Epidermal melanocyte (primary cell): Measurements from ENCODE around the gene SMAD3.

ENCODE experiments used
- DNase-seq: peaks from one replicate; pipeline ENCODE4 v3.0.0; 2011; ENCODE audit warnings: low spot score; ENCODE audit not compliant: insufficient read length

SMAD3 gene

GRCh38 chr15:67227846-67228245 is 162.4 kb downstream of the SMAD3 start:
- no peak for DNase-seq

GRCh38 chr15:67228286-67228685 is 162.9 kb downstream of the SMAD3 start:
- DNase-seq, result no peak

- no peak for DNase-seq
These were observed 165.1 kb downstream of the SMAD3 start for GRCh38 chr15:67230504-67230903.

- DNase-seq, result no peak
These were observed 167.2 kb downstream of the SMAD3 start for GRCh38 chr15:67232591-67232990.

GRCh38 chr15:67240235-67241131 is 175.1 kb downstream of the SMAD3 start:
- DNase-seq, result no peak

- no peak for DNase-seq
These were observed 175.9 kb downstream of the SMAD3 start for GRCh38 chr15:67241132-67241855.

- DNase-seq, result no peak
These were observed 177.3 kb downstream of the SMAD3 start for GRCh38 chr15:67242708-67243111.
